ENCODE results near the gene C6orf132. TPM values are rescaled to one million over a fixed set of nuclear protein-coding genes. Genes with fewer than 3 reads are reported as not detected.

Gene C6orf132
- total RNA-seq, 1 donor = 2.9 TPM

GRCh38 chr6:42166444-42167141 is 24.2 kb upstream of the C6orf132 start:
- H3K27me3 ChIP-seq (ENCODE audit: insufficient read depth, low read length) = peaks cover 1% of the 10 kb centered on the region
- peak; percentile 91 for DNase-seq (ENCODE audit: insufficient read length, low spot score, missing footprints)
- H3K4me2 ChIP-seq (ENCODE audit: insufficient read depth, low read length) = no peak overlapping the region
- H3K4me3 ChIP-seq (ENCODE audit: insufficient read depth, low read length) = no peak overlapping the region
- H2AFZ ChIP-seq (ENCODE audit: low read length) = peak overlapping the region; percentile 57
- no peak overlapping the region for H3K27ac ChIP-seq (ENCODE audit: low read depth, low read length)
- H3K79me2 ChIP-seq (ENCODE audit: insufficient read depth, low read length) = no peaks in the 10 kb centered on the region
- peak; percentile 92 for TF ChIP-seq CTCF (IDR thresholded peaks at IDR 0.05; ENCODE audit: extremely low read depth, low read depth, low read length)
- H4K20me1 ChIP-seq (ENCODE audit: insufficient read depth, low read length) = no peaks in the 10 kb centered on the region
- H3K36me3 ChIP-seq (ENCODE audit: insufficient read depth, low read length) = no peaks in the 10 kb centered on the region
- no peaks in the 10 kb centered on the region for H3K9me3 ChIP-seq (ENCODE audit: low read depth, low read length)
- peaks cover 9% of the 10 kb centered on the region for H3K4me1 ChIP-seq (ENCODE audit: insufficient read depth, low read length)

GRCh38 chr6:42165016-42165415 is 22.6 kb upstream of the C6orf132 start:
- H3K36me3 ChIP-seq (ENCODE audit: insufficient read depth, low read length) = no peaks in the 10 kb centered on the region
- H4K20me1 ChIP-seq (ENCODE audit: insufficient read depth, low read length) = no peaks in the 10 kb centered on the region
- H3K27me3 ChIP-seq (ENCODE audit: insufficient read depth, low read length) = peaks cover 5% of the 10 kb centered on the region
- DNase-seq (ENCODE audit: insufficient read length, low spot score, missing footprints) = peak; percentile 90
- H3K27ac ChIP-seq (ENCODE audit: low read depth, low read length) = no peak overlapping the region
- H3K79me2 ChIP-seq (ENCODE audit: insufficient read depth, low read length) = no peaks in the 10 kb centered on the region
- no peak overlapping the region for H3K4me3 ChIP-seq (ENCODE audit: insufficient read depth, low read length)
- H3K4me1 ChIP-seq (ENCODE audit: insufficient read depth, low read length) = peaks cover 9% of the 10 kb centered on the region
- H3K9me3 ChIP-seq (ENCODE audit: low read depth, low read length) = no peaks in the 10 kb centered on the region
- TF ChIP-seq CTCF (IDR thresholded peaks at IDR 0.05; ENCODE audit: extremely low read depth, low read depth, low read length) = no peak
- H2AFZ ChIP-seq (ENCODE audit: low read length) = no peak overlapping the region
- H3K4me2 ChIP-seq (ENCODE audit: insufficient read depth, low read length) = peak overlapping the region; percentile 64

- no peaks in the 10 kb centered on the region for H4K20me1 ChIP-seq (ENCODE audit: insufficient read depth, low read length)
- no peak overlapping the region for H3K27ac ChIP-seq (ENCODE audit: low read depth, low read length)
- H3K27me3 ChIP-seq (ENCODE audit: insufficient read depth, low read length) = peaks cover 5% of the 10 kb centered on the region
- no peaks in the 10 kb centered on the region for H3K9me3 ChIP-seq (ENCODE audit: low read depth, low read length)
- no peak overlapping the region for H2AFZ ChIP-seq (ENCODE audit: low read length)
- no peaks in the 10 kb centered on the region for H3K36me3 ChIP-seq (ENCODE audit: insufficient read depth, low read length)
- no peak for TF ChIP-seq CTCF (IDR thresholded peaks at IDR 0.05; ENCODE audit: extremely low read depth, low read depth, low read length)
- H3K4me1 ChIP-seq (ENCODE audit: insufficient read depth, low read length) = peaks cover 9% of the 10 kb centered on the region
- H3K79me2 ChIP-seq (ENCODE audit: insufficient read depth, low read length) = no peaks in the 10 kb centered on the region
- no peak for DNase-seq (ENCODE audit: insufficient read length, low spot score, missing footprints)
- H3K4me2 ChIP-seq (ENCODE audit: insufficient read depth, low read length) = no peak overlapping the region
- no peak overlapping the region for H3K4me3 ChIP-seq (ENCODE audit: insufficient read depth, low read length)
Observed at GRCh38 chr6:42163981-42164380, 21.6 kb upstream of the C6orf132 start.

- no peaks in the 10 kb centered on the region for H3K9me3 ChIP-seq (ENCODE audit: low read depth, low read length)
- H3K4me3 ChIP-seq (ENCODE audit: insufficient read depth, low read length) = no peak overlapping the region
- no peak overlapping the region for H3K4me2 ChIP-seq (ENCODE audit: insufficient read depth, low read length)
- no peak overlapping the region for H2AFZ ChIP-seq (ENCODE audit: low read length)
- DNase-seq (ENCODE audit: insufficient read length, low spot score, missing footprints) = no peak
- H4K20me1 ChIP-seq (ENCODE audit: insufficient read depth, low read length) = no peaks in the 10 kb centered on the region
- no peaks in the 10 kb centered on the region for H3K36me3 ChIP-seq (ENCODE audit: insufficient read depth, low read length)
- no peak for TF ChIP-seq CTCF (IDR thresholded peaks at IDR 0.05; ENCODE audit: extremely low read depth, low read depth, low read length)
- H3K4me1 ChIP-seq (ENCODE audit: insufficient read depth, low read length) = peaks cover 12% of the 10 kb centered on the region
- no peaks in the 10 kb centered on the region for H3K79me2 ChIP-seq (ENCODE audit: insufficient read depth, low read length)
- H3K27me3 ChIP-seq (ENCODE audit: insufficient read depth, low read length) = peaks cover 5% of the 10 kb centered on the region
- H3K27ac ChIP-seq (ENCODE audit: low read depth, low read length) = no peak overlapping the region
Observed at GRCh38 chr6:42162812-42163211, 20.4 kb upstream of the C6orf132 start.
